ENCODE data around the gene UBE2O. TPM values are rescaled to one million over a fixed set of nuclear protein-coding genes. Genes with fewer than 3 reads are reported as not detected.
A peak's percentile ranks its signal among the peaks of the same experiment; 100 is the strongest.

UBE2O gene
- total and polyA plus RNA-seq, 2 donors (not counting 1 experiment from before 2014, with no cell fraction given): 11.5 to 12.4 TPM

GRCh38 chr17:76442341-76443338 lies 10.3 kb downstream of the UBE2O start:
- no peak overlapping the region for H3K9ac ChIP-seq (ENCODE audit: insufficient read depth, low read length)
- H3K9me3 ChIP-seq (ENCODE audit: control insufficient read depth, insufficient read depth, low read depth, low read length): no peaks in the 10 kb centered on the region
- TF ChIP-seq EZH2 (IDR thresholded peaks at IDR 0.05; ENCODE audit: low read length, missing control alignments) (no peak), CTCF (conservative IDR thresholded peaks at IDR 0.05 in 1 of 2, IDR thresholded peaks at IDR 0.05 in 1 of 2; ENCODE audit: low read depth in 1 of 2, low read length in 2 of 2) (no peak)
- no peaks in the 10 kb centered on the region for H3K27me3 ChIP-seq (ENCODE audit: control insufficient read depth, insufficient read depth, low read length)
- H3K36me3 ChIP-seq (ENCODE audit: control insufficient read depth, insufficient read depth, low read length): no peaks in the 10 kb centered on the region
- H3K4me3 ChIP-seq (replicated peaks in 1 of 4; ENCODE audit: control extremely low read depth in 1 of 4, insufficient read depth in 1 of 4, low read depth in 3 of 4, low read length in 4 of 4): no peak overlapping the region
- no peak overlapping the region for H3K27ac ChIP-seq (ENCODE audit: insufficient read depth, low read length)
- H4K20me1 ChIP-seq (ENCODE audit: control insufficient read depth, extremely low read depth, insufficient read depth, low read length): no peaks in the 10 kb centered on the region
- no peak overlapping the region for H2AFZ ChIP-seq (ENCODE audit: low read length)
- H3K79me2 ChIP-seq (ENCODE audit: control insufficient read depth, insufficient read depth, low read length): peaks cover 39% of the 10 kb centered on the region
- H3K4me1 ChIP-seq (ENCODE audit: control insufficient read depth, extremely low read depth, insufficient read depth, low read length): peaks cover 25% of the 10 kb centered on the region
- H3K4me2 ChIP-seq (ENCODE audit: extremely low read depth, insufficient read depth, low read length): no peak overlapping the region
- DNase-seq (ENCODE audit: low read depth in 2 of 2): peak in 1 of 2 donors; percentile 36

- Histone ChIP-seq H3K9me3 (ENCODE audit: control insufficient read depth, insufficient read depth, low read depth, low read length) (no peaks in the 10 kb centered on the region), H3K9ac (ENCODE audit: insufficient read depth, low read length) (no peak overlapping the region)
Measured at GRCh38 chr17:76441686-76442340, 11.1 kb downstream of the UBE2O start.

More at GRCh38 chr17:76441686-76442340, 11.1 kb downstream of the UBE2O start:
- Histone ChIP-seq H4K20me1 (ENCODE audit: control insufficient read depth, extremely low read depth, insufficient read depth, low read length) (no peaks in the 10 kb centered on the region), H3K27me3 (ENCODE audit: control insufficient read depth, insufficient read depth, low read length) (no peaks in the 10 kb centered on the region), H3K4me3 (replicated peaks in 1 of 4; ENCODE audit: control extremely low read depth in 1 of 4, insufficient read depth in 1 of 4, low read depth in 3 of 4, low read length in 4 of 4) (no peak overlapping the region), H3K27ac (ENCODE audit: insufficient read depth, low read length) (no peak overlapping the region), H3K4me1 (ENCODE audit: control insufficient read depth, extremely low read depth, insufficient read depth, low read length) (peaks cover 17% of the 10 kb centered on the region), H3K79me2 (ENCODE audit: control insufficient read depth, insufficient read depth, low read length) (peaks cover 39% of the 10 kb centered on the region), H3K4me2 (ENCODE audit: extremely low read depth, insufficient read depth, low read length) (no peak overlapping the region), H3K36me3 (ENCODE audit: control insufficient read depth, insufficient read depth, low read length) (no peaks in the 10 kb centered on the region), H2AFZ (ENCODE audit: low read length) (no peak overlapping the region)
- no peak for DNase-seq (ENCODE audit: low read depth in 2 of 2)
- TF ChIP-seq CTCF (conservative IDR thresholded peaks at IDR 0.05 in 1 of 2, IDR thresholded peaks at IDR 0.05 in 1 of 2; ENCODE audit: low read depth in 1 of 2, low read length in 2 of 2) (no peak), EZH2 (IDR thresholded peaks at IDR 0.05; ENCODE audit: low read length, missing control alignments) (no peak)

Measured in fibroblast of lung (primary cell).